Tibial nerve (tissue), 4 donors: Measurements from ENCODE around the gene ZNF93. TPM values are rescaled to one million over a fixed set of nuclear protein-coding genes. Genes with fewer than 3 reads are reported as not detected.
"Not testable (repeated sequence)": the region's sequence is repeated elsewhere in the genome, so short reads cannot be mapped to it uniquely, and the experiment has no call there.

Source experiments
- DNase-seq, 2 donors: peaks; one replicate each; pipeline ENCODE4 v3.0.0-alpha.2; 2019; ENCODE audit warnings: low spot score in 2 of 2
- H3K27ac ChIP-seq, 4 donors: fragments of 200-600 bp; sonication (generic) in 3 of 4; one replicate each; pipeline ENCODE4 v1.5.1; 2017 to 2019; ENCODE audit warnings: mild to moderate bottlenecking in 1 of 4
- H3K27me3 ChIP-seq, 2 donors: fragments of 200-600 bp; sonication (generic) in 1 of 2; one replicate each; pipeline versions ENCODE4 v1.5.1 to v1.6.0; 2017 to 2019
- H3K36me3 ChIP-seq, 3 donors: fragments of 200-600 bp; sonication (generic); one replicate each; pipeline ENCODE4 v1.5.1; 2018 to 2019
- H3K4me1 ChIP-seq, 4 donors: fragments of 200-600 bp; sonication (generic) in 3 of 4; one replicate each; pipeline ENCODE4 v1.5.1; 2017 to 2019
- H3K4me3 ChIP-seq, 4 donors: fragments of 200-600 bp; sonication (generic) in 3 of 4; one replicate each; pipeline ENCODE4 v1.5.1; 2017 to 2019; ENCODE audit warnings: mild to moderate bottlenecking in 1 of 4, moderate library complexity in 1 of 4
- H3K9me3 ChIP-seq, 4 donors: fragments of 200-600 bp; sonication (generic) in 3 of 4; one replicate each; pipeline ENCODE4 v1.5.1; 2017 to 2019
- EP300 ChIP-seq, 2 donors: sonication (generic); formaldehyde crosslinking; IDR thresholded peaks; one replicate each; pipeline ENCODE4 v1.6.1; 2017; ENCODE audit warnings: antibody characterized with exemption in 2 of 2, mild to moderate bottlenecking in 1 of 2
- POLR2A ChIP-seq, 2 donors: fragments of 450-650 bp; IDR thresholded peaks; one replicate each; pipeline ENCODE4 v1.6.1; 2017; ENCODE audit warnings: antibody characterized with exemption in 2 of 2, mild to moderate bottlenecking in 2 of 2, moderate library complexity in 2 of 2
- WGBS, 2 donors: methylation state at CpG; one replicate each; pipeline ENCODE4 v1.1.5; 2018; 5-methylcytosine and 5-hydroxymethylcytosine counted together
- total RNA-seq, 4 donors: library from RNA; depleted of rRNA; stranded (reverse); fragments of >200 nt; gene quantifications; one replicate each; pipeline ENCODE4 v1.1.0, GENCODE V29; 2016
- TF ChIP-seq, protein P1 (sequence below), 5 experiments: fragments of 200-600 bp in 3 of 5; fragments of 450-650 bp in 2 of 5; sonication (generic) in 3 of 5; IDR thresholded peaks; one replicate each; pipeline ENCODE4 v1.5.1; 2016 to 2019; ENCODE audit warnings: antibody characterized with exemption in 5 of 5, mild to moderate bottlenecking in 3 of 5, moderate library complexity in 2 of 5

The ZNF93 gene
- total RNA-seq, 4 donors from 2014 or later: 1.5 to 5.4 (median 4.0) TPM

DNA sequence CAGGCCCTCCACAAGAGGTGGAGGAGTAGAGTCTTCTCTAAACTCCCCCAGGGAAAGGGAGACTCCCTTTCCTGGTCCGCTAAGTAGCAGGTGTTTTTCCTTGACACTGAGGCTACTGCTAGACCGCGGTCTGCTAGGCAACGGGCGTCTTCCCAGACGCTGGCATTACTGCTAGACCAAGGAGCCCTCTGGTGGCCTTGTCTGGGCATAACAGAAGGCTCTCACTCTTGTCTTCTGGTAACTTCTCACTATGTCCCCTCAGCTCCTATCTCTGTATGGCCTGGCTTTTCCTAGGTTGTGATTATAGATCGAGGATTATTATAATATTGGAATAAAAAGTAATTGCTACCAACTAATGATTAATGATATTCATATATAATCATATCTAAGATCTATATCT lies 29.7 kb downstream of the ZNF93 start:
- not testable (repeated sequence) for H3K27me3 ChIP-seq, H3K4me1 ChIP-seq, H3K27ac ChIP-seq, H3K4me3 ChIP-seq
- peak; percentile 22 to 54 for DNase-seq
- H3K36me3 ChIP-seq: peaks cover 0 to 62% (median 0%) of the 10 kb centered on the region in 3 donors
- TF ChIP-seq, protein P1, sequence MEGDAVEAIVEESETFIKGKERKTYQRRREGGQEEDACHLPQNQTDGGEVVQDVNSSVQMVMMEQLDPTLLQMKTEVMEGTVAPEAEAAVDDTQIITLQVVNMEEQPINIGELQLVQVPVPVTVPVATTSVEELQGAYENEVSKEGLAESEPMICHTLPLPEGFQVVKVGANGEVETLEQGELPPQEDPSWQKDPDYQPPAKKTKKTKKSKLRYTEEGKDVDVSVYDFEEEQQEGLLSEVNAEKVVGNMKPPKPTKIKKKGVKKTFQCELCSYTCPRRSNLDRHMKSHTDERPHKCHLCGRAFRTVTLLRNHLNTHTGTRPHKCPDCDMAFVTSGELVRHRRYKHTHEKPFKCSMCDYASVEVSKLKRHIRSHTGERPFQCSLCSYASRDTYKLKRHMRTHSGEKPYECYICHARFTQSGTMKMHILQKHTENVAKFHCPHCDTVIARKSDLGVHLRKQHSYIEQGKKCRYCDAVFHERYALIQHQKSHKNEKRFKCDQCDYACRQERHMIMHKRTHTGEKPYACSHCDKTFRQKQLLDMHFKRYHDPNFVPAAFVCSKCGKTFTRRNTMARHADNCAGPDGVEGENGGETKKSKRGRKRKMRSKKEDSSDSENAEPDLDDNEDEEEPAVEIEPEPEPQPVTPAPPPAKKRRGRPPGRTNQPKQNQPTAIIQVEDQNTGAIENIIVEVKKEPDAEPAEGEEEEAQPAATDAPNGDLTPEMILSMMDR (IDR thresholded peaks at IDR 0.05): peak in 3 of 5 experiments; percentile 12 to 32 (median 17)
- peaks cover 0 to 52% (median 28%) of the 10 kb centered on the region in 4 donors for H3K9me3 ChIP-seq
- WGBS, 2 donors: 53 to 70% methylated on average over 7 of the region's 7 CpGs

DNA sequence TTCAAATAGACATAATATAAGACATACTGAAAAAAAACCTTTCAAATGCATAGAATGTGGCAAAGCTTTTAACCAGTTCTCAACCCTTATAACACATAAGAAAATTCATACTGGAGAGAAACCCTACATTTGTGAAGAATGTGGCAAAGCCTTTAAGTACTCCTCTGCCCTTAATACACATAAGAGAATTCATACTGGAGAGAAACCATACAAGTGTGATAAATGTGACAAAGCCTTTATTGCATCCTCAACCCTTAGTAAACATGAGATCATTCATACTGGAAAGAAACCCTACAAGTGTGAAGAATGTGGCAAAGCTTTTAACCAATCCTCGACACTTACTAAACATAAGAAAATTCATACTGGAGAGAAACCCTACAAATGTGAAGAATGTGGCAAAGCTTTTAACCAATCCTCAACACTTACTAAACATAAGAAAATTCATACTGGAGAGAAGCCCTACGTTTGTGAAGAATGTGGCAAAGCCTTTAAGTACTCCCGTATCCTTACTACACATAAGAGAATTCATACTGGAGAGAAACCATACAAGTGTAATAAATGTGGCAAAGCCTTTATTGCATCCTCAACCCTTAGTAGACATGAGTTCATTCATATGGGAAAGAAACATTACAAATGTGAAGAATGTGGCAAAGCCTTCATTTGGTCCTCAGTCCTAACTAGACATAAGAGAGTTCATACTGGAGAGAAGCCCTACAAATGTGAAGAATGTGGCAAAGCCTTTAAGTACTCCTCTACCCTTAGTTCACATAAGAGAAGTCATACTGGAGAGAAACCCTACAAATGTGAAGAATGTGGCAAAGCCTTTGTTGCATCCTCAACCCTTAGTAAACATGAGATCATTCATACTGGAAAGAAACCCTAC lies 32.9 kb downstream of the ZNF93 start:
- not testable (repeated sequence) for H3K4me3 ChIP-seq, H3K4me1 ChIP-seq, H3K27ac ChIP-seq, H3K27me3 ChIP-seq, DNase-seq
- 90 to 95% methylated on average over 3 of the region's 3 CpGs for WGBS, 2 donors
- peaks cover 0 to 80% (median 35%) of the 10 kb centered on the region in 4 donors for H3K9me3 ChIP-seq
- peaks cover 0 to 41% (median 0%) of the 10 kb centered on the region in 3 donors for H3K36me3 ChIP-seq

DNA sequence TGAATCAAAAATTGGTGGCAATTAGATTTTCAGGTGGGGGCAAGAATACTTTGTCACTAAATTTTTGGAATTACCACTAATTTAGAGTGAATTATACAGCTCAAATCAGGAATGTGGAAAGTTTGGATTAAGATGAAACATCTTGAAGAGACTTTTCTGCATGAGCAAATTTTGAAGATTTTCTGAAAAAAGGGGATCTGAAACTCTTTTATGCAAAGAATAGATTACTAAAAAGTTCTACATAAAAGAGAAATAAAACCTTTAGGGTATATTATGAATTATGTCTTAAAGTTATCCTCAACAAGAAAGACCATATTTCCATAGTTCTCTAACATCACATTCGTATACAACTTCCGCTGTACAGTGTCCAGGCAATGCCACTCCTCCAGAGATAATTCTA lies 36.7 kb downstream of the ZNF93 start:
- H3K36me3 ChIP-seq: peaks cover 0 to 19% (median 0%) of the 10 kb centered on the region in 3 donors
- DNase-seq: no peak
- H3K27ac ChIP-seq: no peak overlapping the region
- TF ChIP-seq, protein P1 (IDR thresholded peaks at IDR 0.05): no peak
- TF ChIP-seq EP300 (IDR thresholded peaks at IDR 0.05) (no peak), POLR2A (IDR thresholded peaks at IDR 0.05) (no peak)
- no peaks in the 10 kb centered on the region for H3K4me1 ChIP-seq
- 95 to 98% methylated on average over 2 of the region's 2 CpGs for WGBS, 2 donors
- H3K9me3 ChIP-seq: peaks cover 0 to 69% (median 28%) of the 10 kb centered on the region in 4 donors
- no peak overlapping the region for H3K4me3 ChIP-seq
- no peaks in the 10 kb centered on the region for H3K27me3 ChIP-seq

DNA sequence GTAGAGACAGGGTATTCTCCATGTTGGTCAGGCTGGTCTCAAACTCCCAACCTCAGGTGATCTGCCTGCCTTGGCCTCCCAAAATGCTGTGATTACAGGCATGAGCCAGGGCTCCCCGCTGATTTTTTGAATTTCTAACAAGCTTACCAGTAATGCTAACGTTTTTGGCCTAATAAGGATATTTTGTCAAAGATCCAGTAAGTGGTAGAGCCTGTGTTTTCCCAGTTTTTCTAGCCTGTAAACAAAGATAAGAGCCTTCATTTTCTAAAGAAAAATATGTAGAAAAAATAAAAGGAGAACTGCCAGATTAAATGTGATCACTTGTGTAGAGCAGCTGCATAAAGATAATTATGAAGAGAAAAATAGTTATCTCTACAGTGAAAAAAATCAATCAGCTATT lies 37.7 kb downstream of the ZNF93 start:
- Histone ChIP-seq H3K27me3 (no peaks in the 10 kb centered on the region), H3K27ac (no peak overlapping the region), H3K36me3 (peaks cover 0 to 9% (median 0%) of the 10 kb centered on the region in 3 donors), H3K4me3 (no peak overlapping the region), H3K4me1 (no peaks in the 10 kb centered on the region), H3K9me3 (peaks cover 0 to 59% (median 25%) of the 10 kb centered on the region in 4 donors)
- DNase-seq: no peak
- TF ChIP-seq EP300 (IDR thresholded peaks at IDR 0.05) (no peak), POLR2A (IDR thresholded peaks at IDR 0.05) (no peak)
- TF ChIP-seq, protein P1 (IDR thresholded peaks at IDR 0.05): no peak
- WGBS, 2 donors: 33 to 46% methylated on average over 2 of the region's 2 CpGs

DNA sequence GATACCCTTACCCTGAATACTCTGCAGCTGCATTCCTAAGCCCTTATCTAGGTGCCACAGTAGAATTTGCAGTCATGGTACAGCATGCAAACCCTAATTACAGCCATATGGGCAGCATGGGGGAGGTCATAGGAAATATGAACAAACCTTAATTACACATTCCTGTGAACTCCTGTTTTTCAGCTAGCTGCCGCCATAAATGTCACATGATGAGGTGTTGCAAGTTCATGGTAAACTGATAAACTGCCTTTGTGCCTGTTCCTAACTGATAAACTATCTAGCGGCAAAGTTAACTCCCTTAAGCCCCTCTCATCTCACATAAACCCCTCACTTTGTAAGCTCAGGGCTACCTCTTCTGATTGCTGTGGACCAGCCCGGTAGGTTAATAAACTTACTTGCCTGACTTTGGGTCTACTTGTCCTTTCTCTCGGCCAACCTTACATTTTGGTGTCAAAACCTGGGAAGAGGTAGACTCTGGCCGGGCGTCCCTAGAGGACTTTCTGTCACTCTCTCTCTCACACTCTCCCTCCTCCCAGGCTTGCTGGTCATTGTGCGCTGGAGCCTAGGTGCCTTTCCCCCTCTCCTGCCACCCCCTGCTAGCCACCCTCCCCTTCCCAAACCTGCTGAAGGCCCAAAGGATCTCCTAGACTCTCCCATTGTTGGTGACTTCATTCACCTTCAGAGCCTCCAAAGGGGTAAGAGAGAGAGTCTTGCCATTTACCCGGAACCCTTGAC lies 43.3 kb downstream of the ZNF93 start:
- 80 to 83% methylated on average over 8 of the region's 8 CpGs for WGBS, 2 donors
- no peaks in the 10 kb centered on the region for H3K27me3 ChIP-seq
- H3K27ac ChIP-seq: no peak overlapping the region
- peaks cover 0 to 10% (median 1%) of the 10 kb centered on the region in 4 donors for H3K9me3 ChIP-seq
- TF ChIP-seq EP300 (IDR thresholded peaks at IDR 0.05) (no peak), POLR2A (IDR thresholded peaks at IDR 0.05) (no peak)
- TF ChIP-seq, protein P1 (IDR thresholded peaks at IDR 0.05): no peak
- no peak overlapping the region for H3K4me3 ChIP-seq
- no peak for DNase-seq
- no peaks in the 10 kb centered on the region for H3K4me1 ChIP-seq
- no peaks in the 10 kb centered on the region for H3K36me3 ChIP-seq
